HG03066 (cell line): Measurements from ENCODE around the gene ITGAE.

Source experiments
- ATAC-seq: cut with Tn5 transposase; IDR thresholded peaks from one replicate; pipeline ENCODE4 v1.9.1; 2021; ENCODE audit warnings: low read depth; ENCODE audit not compliant: unreplicated experiment

ITGAE gene

GRCh38 chr17:3817851-3818605 is 17.0 kb upstream of the ITGAE start:
- no peak for ATAC-seq

- ATAC-seq = no peak
Observed at GRCh38 chr17:3815925-3816324, 14.9 kb upstream of the ITGAE start.

GRCh38 chr17:3815122-3815521 is 14.1 kb upstream of the ITGAE start:
- no peak for ATAC-seq

- ATAC-seq = no peak
Observed at GRCh38 chr17:3814361-3814760, 13.4 kb upstream of the ITGAE start.

- ATAC-seq = no peak
Observed at GRCh38 chr17:3813171-3813570, 12.2 kb upstream of the ITGAE start.

- no peak for ATAC-seq
Observed at GRCh38 chr17:3812771-3813170, 11.8 kb upstream of the ITGAE start.

- no peak for ATAC-seq
Observed at GRCh38 chr17:3812284-3812683, 11.3 kb upstream of the ITGAE start.

GRCh38 chr17:3810019-3810418 is 9.0 kb upstream of the ITGAE start:
- ATAC-seq = no peak

GRCh38 chr17:3809135-3809534 is 8.1 kb upstream of the ITGAE start:
- no peak for ATAC-seq

GRCh38 chr17:3808701-3809100 is 7.7 kb upstream of the ITGAE start:
- ATAC-seq = no peak

- no peak for ATAC-seq
Observed at GRCh38 chr17:3805581-3805980, 4.6 kb upstream of the ITGAE start.

GRCh38 chr17:3804503-3804931 is 3.5 kb upstream of the ITGAE start:
- ATAC-seq = peak; percentile 52

- ATAC-seq = no peak
Observed at GRCh38 chr17:3803308-3803640, 2.3 kb upstream of the ITGAE start.

GRCh38 chr17:3802461-3803307 is 1.7 kb upstream of the ITGAE start:
- ATAC-seq = no peak

- ATAC-seq = no peak
Observed at GRCh38 chr17:3801792-3802191, 804 bp upstream of the ITGAE start.

GRCh38 chr17:3801347-3801746 is 359 bp upstream of the ITGAE start:
- ATAC-seq = no peak

- no peak for ATAC-seq
Observed at GRCh38 chr17:3799181-3799945, 1.6 kb downstream of the ITGAE start.

GRCh38 chr17:3798273-3799180 is 2.5 kb downstream of the ITGAE start:
- ATAC-seq = no peak

- ATAC-seq = peak; percentile 29
Observed at GRCh38 chr17:3796822-3797170, 4.2 kb downstream of the ITGAE start.

GRCh38 chr17:3796110-3796821 is 4.7 kb downstream of the ITGAE start:
- ATAC-seq = peak; percentile 61
